Colonic mucosa (tissue), 4 donors: ENCODE results near the gene NUP214. TPM values are rescaled to one million over a fixed set of nuclear protein-coding genes. Genes with fewer than 3 reads are reported as not detected.

ENCODE experiments used
- DNase-seq: peaks from one replicate; pipeline ENCODE4 v3.0.0-alpha.2; 2020
- H3K27ac ChIP-seq: fragments of 200-600 bp; one replicate; pipeline ENCODE4 v1.8.0; 2021
- H3K27me3 ChIP-seq: fragments of 200-600 bp; one replicate; pipeline ENCODE4 v1.8.0; 2021
- H3K36me3 ChIP-seq: fragments of 200-600 bp; one replicate; pipeline ENCODE4 v1.8.0; 2021
- H3K4me1 ChIP-seq: fragments of 200-600 bp; one replicate; pipeline ENCODE4 v1.8.0; 2021; ENCODE audit warnings: mild to moderate bottlenecking
- H3K4me3 ChIP-seq: fragments of 200-600 bp; one replicate; pipeline ENCODE4 v1.8.0; 2021
- H3K9ac ChIP-seq, 2 donors: one replicate each; pipeline ENCODE4 v1.7.0; 2013; ENCODE audit warnings: control low read depth in 2 of 2, low read depth in 2 of 2, low read length in 2 of 2
- H3K9me3 ChIP-seq: fragments of 200-600 bp; one replicate; pipeline ENCODE4 v1.8.0; 2021
- CTCF ChIP-seq: fragments of 200-600 bp; IDR thresholded peaks from one replicate; pipeline ENCODE4 v1.8.0; 2022; ENCODE audit warnings: antibody characterized with exemption, mild to moderate bottlenecking
- intact Hi-C: fragments of 100-400 bp; cut with DNase I; formaldehyde crosslinking; loops from one replicate; pipeline ENCODE4 v1.14.1; 2022
- total RNA-seq, 2 donors: library from RNA; stranded (reverse); fragmentation: NEBNext Ultra II Directional in 1 of 2; extraction: Animal tissue kit (Norgen Biotek cat#: 25700) in 1 of 2; gene quantifications; one replicate each; pipeline ENCODE4 v1.2.1, GENCODE V29; 2021
- donor health status: healthy.
- donor health status: DM: no; HTN: no; CAD: no.
- donor health status: DM: no; HTN: no; CAD: no.

The NUP214 gene
- total RNA-seq, 2 donors from 2014 or later = 32.2 to 43.8 TPM

GRCh38 chr9:131257266-131258025, 132.1 kb downstream of the NUP214 start:
- no peak overlapping the region for H3K9ac ChIP-seq
- intact Hi-C loops = no loop called here
- H3K4me3 ChIP-seq = no peak overlapping the region
- H3K9me3 ChIP-seq = no peaks in the 10 kb centered on the region
- no peak for TF ChIP-seq CTCF
- no peaks in the 10 kb centered on the region for H3K4me1 ChIP-seq
- peak overlapping the region; percentile 63 for H3K27ac ChIP-seq
- DNase-seq = no peak
- H3K36me3 ChIP-seq = no peaks in the 10 kb centered on the region
- H3K27me3 ChIP-seq = no peaks in the 10 kb centered on the region

GRCh38 chr9:131258186-131258585, 132.8 kb downstream of the NUP214 start:
- no peak overlapping the region for H3K4me3 ChIP-seq
- no peaks in the 10 kb centered on the region for H3K27me3 ChIP-seq
- no peak for TF ChIP-seq CTCF
- no peak for DNase-seq
- no peaks in the 10 kb centered on the region for H3K4me1 ChIP-seq
- H3K9me3 ChIP-seq = no peaks in the 10 kb centered on the region
- no peaks in the 10 kb centered on the region for H3K36me3 ChIP-seq
- H3K27ac ChIP-seq = no peak overlapping the region
- no peak overlapping the region for H3K9ac ChIP-seq
- intact Hi-C loops = no loop called here

- DNase-seq = no peak
- H3K9ac ChIP-seq = no peak overlapping the region
- H3K36me3 ChIP-seq = no peaks in the 10 kb centered on the region
- H3K4me1 ChIP-seq = no peaks in the 10 kb centered on the region
- intact Hi-C loops = no loop called here
- H3K27ac ChIP-seq = no peak overlapping the region
- no peak for TF ChIP-seq CTCF
- H3K9me3 ChIP-seq = no peaks in the 10 kb centered on the region
- H3K4me3 ChIP-seq = no peak overlapping the region
- no peaks in the 10 kb centered on the region for H3K27me3 ChIP-seq
Measured at GRCh38 chr9:131258698-131259431, 133.5 kb downstream of the NUP214 start.

GRCh38 chr9:131259432-131259898, 134.1 kb downstream of the NUP214 start:
- Histone ChIP-seq H3K27me3 (no peaks in the 10 kb centered on the region), H3K9ac (no peak overlapping the region), H3K9me3 (no peaks in the 10 kb centered on the region), H3K27ac (no peak overlapping the region), H3K4me1 (no peaks in the 10 kb centered on the region), H3K36me3 (no peaks in the 10 kb centered on the region), H3K4me3 (no peak overlapping the region)
- intact Hi-C loops = no loop called here
- TF ChIP-seq CTCF = no peak
- no peak for DNase-seq

- no peak for TF ChIP-seq CTCF
Measured at GRCh38 chr9:131259916-131260597, 134.7 kb downstream of the NUP214 start.

More at GRCh38 chr9:131259916-131260597, 134.7 kb downstream of the NUP214 start:
- Histone ChIP-seq H3K9ac (no peak overlapping the region), H3K36me3 (no peaks in the 10 kb centered on the region), H3K9me3 (no peaks in the 10 kb centered on the region), H3K27me3 (no peaks in the 10 kb centered on the region), H3K4me3 (no peak overlapping the region), H3K4me1 (no peaks in the 10 kb centered on the region), H3K27ac (no peak overlapping the region)
- intact Hi-C loops = no loop called here
- no peak for DNase-seq
